ENCODE data around the gene WNT7A.

Gene WNT7A

DNA sequence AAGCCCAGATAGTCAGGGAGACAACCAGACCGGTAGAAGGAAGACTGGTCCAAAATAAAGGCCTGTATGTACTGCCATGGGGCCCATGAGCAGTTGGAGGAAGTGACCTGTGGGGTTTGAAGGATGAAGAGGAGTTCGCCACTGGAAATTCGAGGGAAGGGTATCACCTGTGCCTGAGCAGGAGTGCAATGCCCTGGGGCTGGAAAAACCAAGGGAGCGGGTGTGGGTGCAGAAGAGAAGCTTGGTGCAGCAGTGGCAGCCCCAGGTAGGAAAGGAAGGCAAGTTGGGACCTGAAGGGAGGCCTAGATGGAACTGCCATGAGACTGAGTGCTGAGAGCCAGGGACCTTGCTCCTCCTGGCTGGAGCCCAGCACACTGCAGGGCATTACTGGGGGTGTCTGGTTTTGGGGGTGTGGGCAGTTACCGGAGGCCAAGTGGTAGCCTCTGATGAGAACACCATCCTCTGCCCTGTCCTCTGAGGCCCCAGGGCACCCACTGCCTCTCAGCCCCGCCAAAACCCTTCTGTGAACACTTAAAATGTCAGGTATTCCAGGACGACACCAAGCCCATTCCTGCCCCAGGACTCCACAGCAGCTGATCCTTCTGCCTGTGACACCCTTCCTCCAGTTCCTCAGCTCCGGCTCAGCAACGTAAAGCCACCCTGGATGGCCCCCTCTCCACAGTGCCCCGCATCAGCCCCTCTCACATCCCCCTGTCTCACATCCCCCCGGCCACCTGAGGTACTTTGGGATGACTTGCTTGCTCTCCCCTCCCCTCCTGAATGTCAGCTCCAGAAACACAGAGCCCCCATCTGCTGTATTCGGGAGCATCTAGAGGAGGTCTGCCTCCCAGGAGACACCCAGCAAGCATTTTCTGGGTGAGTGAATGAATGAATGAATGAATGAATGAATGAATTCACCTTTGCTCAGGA, 42.9 kb downstream of the WNT7A start:
- no peaks in the 10 kb centered on the region for H3K36me3 ChIP-seq (ENCODE audit: control insufficient read depth, insufficient read depth, low read length)
- H3K4me3 ChIP-seq (replicated peaks; ENCODE audit: low read depth, low read length) = no peak overlapping the region
- no peak for DNase-seq (ENCODE audit: extremely low read depth, insufficient read length)
- TF ChIP-seq, protein P1, sequence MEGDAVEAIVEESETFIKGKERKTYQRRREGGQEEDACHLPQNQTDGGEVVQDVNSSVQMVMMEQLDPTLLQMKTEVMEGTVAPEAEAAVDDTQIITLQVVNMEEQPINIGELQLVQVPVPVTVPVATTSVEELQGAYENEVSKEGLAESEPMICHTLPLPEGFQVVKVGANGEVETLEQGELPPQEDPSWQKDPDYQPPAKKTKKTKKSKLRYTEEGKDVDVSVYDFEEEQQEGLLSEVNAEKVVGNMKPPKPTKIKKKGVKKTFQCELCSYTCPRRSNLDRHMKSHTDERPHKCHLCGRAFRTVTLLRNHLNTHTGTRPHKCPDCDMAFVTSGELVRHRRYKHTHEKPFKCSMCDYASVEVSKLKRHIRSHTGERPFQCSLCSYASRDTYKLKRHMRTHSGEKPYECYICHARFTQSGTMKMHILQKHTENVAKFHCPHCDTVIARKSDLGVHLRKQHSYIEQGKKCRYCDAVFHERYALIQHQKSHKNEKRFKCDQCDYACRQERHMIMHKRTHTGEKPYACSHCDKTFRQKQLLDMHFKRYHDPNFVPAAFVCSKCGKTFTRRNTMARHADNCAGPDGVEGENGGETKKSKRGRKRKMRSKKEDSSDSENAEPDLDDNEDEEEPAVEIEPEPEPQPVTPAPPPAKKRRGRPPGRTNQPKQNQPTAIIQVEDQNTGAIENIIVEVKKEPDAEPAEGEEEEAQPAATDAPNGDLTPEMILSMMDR (IDR thresholded peaks at IDR 0.05; ENCODE audit: insufficient read depth, low read length, poor library complexity, severe bottlenecking) = no peak
- peaks cover 2% of the 10 kb centered on the region for H3K27me3 ChIP-seq (replicated peaks; ENCODE audit: control insufficient read depth, insufficient read depth, low read length)

DNA sequence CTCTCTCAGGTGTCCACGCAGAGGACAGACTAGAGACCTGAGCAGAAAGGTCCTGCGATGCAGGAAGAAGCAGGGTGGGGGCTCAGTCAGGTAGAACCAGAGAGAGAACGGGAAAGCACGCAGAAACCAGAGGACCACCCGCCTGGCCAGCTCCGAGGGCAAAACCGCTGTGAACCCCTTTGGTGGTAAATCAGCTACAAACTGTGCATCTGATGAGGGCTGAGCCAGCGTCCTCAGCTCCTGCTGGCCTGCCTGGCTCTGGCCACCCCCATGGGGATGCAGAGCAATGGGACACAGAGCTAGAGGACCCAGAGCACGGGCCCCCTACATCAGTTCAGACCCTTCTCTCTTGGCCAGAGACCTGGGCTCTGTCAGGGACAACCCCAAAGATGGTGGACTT, 44.6 kb downstream of the WNT7A start:
- H3K4me3 ChIP-seq (replicated peaks; ENCODE audit: low read depth, low read length) = no peak overlapping the region
- peaks cover 2% of the 10 kb centered on the region for H3K27me3 ChIP-seq (replicated peaks; ENCODE audit: control insufficient read depth, insufficient read depth, low read length)
- TF ChIP-seq, protein P1 (IDR thresholded peaks at IDR 0.05; ENCODE audit: insufficient read depth, low read length, poor library complexity, severe bottlenecking) = no peak
- no peaks in the 10 kb centered on the region for H3K36me3 ChIP-seq (ENCODE audit: control insufficient read depth, insufficient read depth, low read length)
- DNase-seq (ENCODE audit: extremely low read depth, insufficient read length) = no peak

DNA sequence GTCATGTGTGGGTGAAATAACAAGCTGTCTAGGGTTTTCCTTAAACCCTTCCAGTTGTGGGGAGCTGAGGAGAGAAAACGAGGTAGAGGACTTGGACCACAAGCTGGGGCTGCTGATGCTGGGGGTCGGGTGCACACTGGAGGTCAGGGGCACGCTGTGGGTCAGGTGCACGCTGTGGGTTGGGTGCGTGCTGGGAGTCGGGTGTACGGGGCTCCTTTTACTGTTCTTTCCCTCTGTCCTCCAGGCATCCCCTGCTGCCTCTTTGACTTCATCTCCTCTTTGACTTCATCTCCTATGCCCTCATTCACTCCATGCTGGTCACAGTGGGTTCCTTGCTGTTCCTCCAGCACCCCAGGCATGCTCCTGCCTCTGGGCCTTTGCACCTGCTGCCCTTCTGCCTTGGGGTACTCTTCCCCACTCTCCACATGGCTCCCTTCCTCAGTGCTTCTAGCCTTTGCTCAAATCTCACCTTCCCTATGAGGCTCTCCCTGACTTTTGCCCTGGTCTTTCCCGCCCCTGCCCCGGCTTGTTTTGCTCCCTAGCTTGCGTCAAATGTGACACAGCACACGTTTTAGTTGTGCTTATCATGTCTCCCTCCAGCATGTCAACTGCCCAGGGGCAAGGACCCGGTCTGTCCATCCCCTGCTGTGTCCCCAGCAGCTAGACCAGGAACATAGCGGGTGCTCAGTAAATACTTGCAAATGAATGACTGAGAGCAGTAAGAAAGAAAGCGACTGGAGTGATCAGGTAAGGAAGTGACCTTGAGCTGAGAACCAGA, 45.4 kb downstream of the WNT7A start:
- Histone ChIP-seq H3K27me3 (replicated peaks; ENCODE audit: control insufficient read depth, insufficient read depth, low read length) (peaks cover 2% of the 10 kb centered on the region), H3K36me3 (ENCODE audit: control insufficient read depth, insufficient read depth, low read length) (no peaks in the 10 kb centered on the region), H3K4me3 (replicated peaks; ENCODE audit: low read depth, low read length) (no peak overlapping the region)
- no peak for DNase-seq (ENCODE audit: extremely low read depth, insufficient read length)
- TF ChIP-seq, protein P1 (IDR thresholded peaks at IDR 0.05; ENCODE audit: insufficient read depth, low read length, poor library complexity, severe bottlenecking) = no peak

DNA sequence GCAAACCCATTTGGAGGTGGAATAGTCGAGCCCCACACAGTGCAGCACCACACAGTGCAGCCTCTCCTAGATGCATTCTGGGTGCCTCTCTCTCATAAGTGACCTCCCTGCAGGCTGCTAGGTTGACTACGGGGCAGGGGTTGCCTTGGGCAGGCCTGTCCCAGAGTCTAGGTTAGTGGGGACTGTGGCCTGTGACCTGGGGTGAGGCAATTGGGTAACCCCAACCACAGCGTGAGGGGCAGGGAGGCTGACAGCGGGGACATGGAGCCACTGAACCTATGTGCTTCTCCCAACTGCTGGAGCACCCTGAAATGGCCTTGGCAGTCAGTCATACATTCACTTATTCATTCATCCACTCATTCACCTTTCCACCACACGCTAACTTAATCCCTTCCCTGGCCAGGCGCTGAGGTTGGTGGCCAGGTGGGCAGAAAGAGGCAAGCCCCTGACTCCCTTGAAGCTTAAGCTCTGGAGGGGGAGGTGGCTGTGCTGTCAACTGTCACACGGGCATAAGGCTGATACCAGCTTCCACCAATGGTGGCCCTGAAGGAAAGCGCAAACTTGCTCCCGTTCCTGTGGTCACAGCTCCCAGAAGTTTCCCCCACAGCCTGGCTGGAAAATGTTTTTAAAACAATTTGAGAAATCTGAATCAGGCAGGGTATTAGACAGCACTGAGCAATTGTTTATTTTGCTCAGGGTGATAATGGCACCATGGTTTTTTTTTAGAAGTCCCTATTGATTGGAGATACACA, 46.2 kb downstream of the WNT7A start:
- H3K27me3 ChIP-seq (replicated peaks; ENCODE audit: control insufficient read depth, insufficient read depth, low read length) = peaks cover 2% of the 10 kb centered on the region
- no peak for DNase-seq (ENCODE audit: extremely low read depth, insufficient read length)
- no peak overlapping the region for H3K4me3 ChIP-seq (replicated peaks; ENCODE audit: low read depth, low read length)
- TF ChIP-seq, protein P1 (IDR thresholded peaks at IDR 0.05; ENCODE audit: insufficient read depth, low read length, poor library complexity, severe bottlenecking) = no peak
- H3K36me3 ChIP-seq (ENCODE audit: control insufficient read depth, insufficient read depth, low read length) = no peaks in the 10 kb centered on the region

DNA sequence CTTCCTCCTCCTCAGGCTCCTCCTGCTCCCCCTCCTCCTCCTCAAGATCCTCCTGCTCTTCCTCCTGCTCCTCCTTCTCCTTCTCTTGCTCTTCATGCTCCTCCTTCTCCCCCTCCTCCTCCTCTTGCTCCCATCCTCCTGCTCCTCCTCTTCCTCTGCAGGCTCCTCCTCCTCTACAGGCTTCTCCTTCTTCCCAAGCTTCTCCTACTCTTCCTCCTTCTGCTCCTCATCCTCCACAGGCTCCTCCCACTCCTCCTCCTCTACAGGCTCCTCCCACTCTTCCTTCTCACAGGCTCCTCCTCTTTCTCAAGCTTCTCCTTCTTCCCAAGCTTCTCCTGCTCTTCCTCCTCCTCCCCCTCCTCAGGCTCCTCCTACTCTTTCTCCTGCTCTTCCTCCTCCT, 47.7 kb downstream of the WNT7A start:
- no peaks in the 10 kb centered on the region for H3K36me3 ChIP-seq (ENCODE audit: control insufficient read depth, insufficient read depth, low read length)
- DNase-seq (ENCODE audit: extremely low read depth, insufficient read length) = no peak
- TF ChIP-seq, protein P1 (IDR thresholded peaks at IDR 0.05; ENCODE audit: insufficient read depth, low read length, poor library complexity, severe bottlenecking) = no peak
- no peak overlapping the region for H3K4me3 ChIP-seq (replicated peaks; ENCODE audit: low read depth, low read length)
- H3K27me3 ChIP-seq (replicated peaks; ENCODE audit: control insufficient read depth, insufficient read depth, low read length) = peaks cover 2% of the 10 kb centered on the region

Data from GM06990 (cell line).